Adrenal gland (tissue), 5 donors: ENCODE data around the gene ZNF669.

Experiments used
- CTCF ChIP-seq, 6 experiments: fragments of 450-650 bp in 4 of 6; fragments of 200-600 bp in 2 of 6; sonication (generic) in 1 of 6; IDR thresholded peaks; 1 replicate in 5 of 6; 2 replicates in 1 of 6; pipeline versions ENCODE4 v1.5.1 to v1.8.0; 2016 to 2021; ENCODE audit warnings: antibody characterized with exemption in 6 of 6, mild to moderate bottlenecking in 2 of 6, moderate library complexity in 1 of 6
- POLR2A ChIP-seq, 2 donors: fragments of 450-650 bp; IDR thresholded peaks; one replicate each; pipeline ENCODE4 v1.6.1; 2017; ENCODE audit warnings: antibody characterized with exemption in 2 of 2, mild to moderate bottlenecking in 2 of 2, moderate library complexity in 1 of 2
- donor health status: DM: no; HTN: no; CAD: no.

GRCh38 chr1:247056071-247056470 lies 48.1 kb downstream of the ZNF669 start:
- TF ChIP-seq CTCF (IDR thresholded peaks at IDR 0.05) (no peak), POLR2A (IDR thresholded peaks at IDR 0.05) (no peak)
